Liver (tissue), 3 donors: Measurements from ENCODE around the gene IFIT1B.

Experiments
- NR2F2 ChIP-seq: IDR thresholded peaks from 2 replicates; pipeline ENCODE4 v1.6.1; 2016; ENCODE audit warnings: antibody characterized with exemption
- RAD21 ChIP-seq, 2 donors: IDR thresholded peaks; 2 replicates each; pipeline ENCODE4 v1.6.1; 2016; ENCODE audit warnings: antibody characterized with exemption in 2 of 2, mild to moderate bottlenecking in 2 of 2
- SP1 ChIP-seq: IDR thresholded peaks from 2 replicates; pipeline ENCODE4 v1.6.1; 2018; ENCODE audit warnings: antibody characterized with exemption, mild to moderate bottlenecking
- YY1 ChIP-seq: IDR thresholded peaks from 2 replicates; pipeline ENCODE4 v1.6.1; 2016; ENCODE audit warnings: antibody characterized with exemption, mild to moderate bottlenecking
- TF ChIP-seq, protein P1 (sequence below): fragments of 150-350 bp; IDR thresholded peaks from 2 replicates; pipeline ENCODE4 v1.5.1; 2017; ENCODE audit warnings: improper control_type of control experiment, low read depth, low read length; ENCODE audit not compliant: missing input control
- TF ChIP-seq, protein P2 (sequence below): IDR thresholded peaks from 2 replicates; pipeline ENCODE4 v1.6.1; 2016; ENCODE audit warnings: antibody characterized with exemption, mild to moderate bottlenecking
- donor health status: healthy.
- donor health status: healthy.

GRCh38 chr10:89338713-89339112, 39.1 kb upstream of the IFIT1B start:
- TF ChIP-seq RAD21 (IDR thresholded peaks at IDR 0.05) = no peak
- TF ChIP-seq, protein P1, sequence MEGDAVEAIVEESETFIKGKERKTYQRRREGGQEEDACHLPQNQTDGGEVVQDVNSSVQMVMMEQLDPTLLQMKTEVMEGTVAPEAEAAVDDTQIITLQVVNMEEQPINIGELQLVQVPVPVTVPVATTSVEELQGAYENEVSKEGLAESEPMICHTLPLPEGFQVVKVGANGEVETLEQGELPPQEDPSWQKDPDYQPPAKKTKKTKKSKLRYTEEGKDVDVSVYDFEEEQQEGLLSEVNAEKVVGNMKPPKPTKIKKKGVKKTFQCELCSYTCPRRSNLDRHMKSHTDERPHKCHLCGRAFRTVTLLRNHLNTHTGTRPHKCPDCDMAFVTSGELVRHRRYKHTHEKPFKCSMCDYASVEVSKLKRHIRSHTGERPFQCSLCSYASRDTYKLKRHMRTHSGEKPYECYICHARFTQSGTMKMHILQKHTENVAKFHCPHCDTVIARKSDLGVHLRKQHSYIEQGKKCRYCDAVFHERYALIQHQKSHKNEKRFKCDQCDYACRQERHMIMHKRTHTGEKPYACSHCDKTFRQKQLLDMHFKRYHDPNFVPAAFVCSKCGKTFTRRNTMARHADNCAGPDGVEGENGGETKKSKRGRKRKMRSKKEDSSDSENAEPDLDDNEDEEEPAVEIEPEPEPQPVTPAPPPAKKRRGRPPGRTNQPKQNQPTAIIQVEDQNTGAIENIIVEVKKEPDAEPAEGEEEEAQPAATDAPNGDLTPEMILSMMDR = no peak
- no peak for TF ChIP-seq SP1
- TF ChIP-seq, protein P2, sequence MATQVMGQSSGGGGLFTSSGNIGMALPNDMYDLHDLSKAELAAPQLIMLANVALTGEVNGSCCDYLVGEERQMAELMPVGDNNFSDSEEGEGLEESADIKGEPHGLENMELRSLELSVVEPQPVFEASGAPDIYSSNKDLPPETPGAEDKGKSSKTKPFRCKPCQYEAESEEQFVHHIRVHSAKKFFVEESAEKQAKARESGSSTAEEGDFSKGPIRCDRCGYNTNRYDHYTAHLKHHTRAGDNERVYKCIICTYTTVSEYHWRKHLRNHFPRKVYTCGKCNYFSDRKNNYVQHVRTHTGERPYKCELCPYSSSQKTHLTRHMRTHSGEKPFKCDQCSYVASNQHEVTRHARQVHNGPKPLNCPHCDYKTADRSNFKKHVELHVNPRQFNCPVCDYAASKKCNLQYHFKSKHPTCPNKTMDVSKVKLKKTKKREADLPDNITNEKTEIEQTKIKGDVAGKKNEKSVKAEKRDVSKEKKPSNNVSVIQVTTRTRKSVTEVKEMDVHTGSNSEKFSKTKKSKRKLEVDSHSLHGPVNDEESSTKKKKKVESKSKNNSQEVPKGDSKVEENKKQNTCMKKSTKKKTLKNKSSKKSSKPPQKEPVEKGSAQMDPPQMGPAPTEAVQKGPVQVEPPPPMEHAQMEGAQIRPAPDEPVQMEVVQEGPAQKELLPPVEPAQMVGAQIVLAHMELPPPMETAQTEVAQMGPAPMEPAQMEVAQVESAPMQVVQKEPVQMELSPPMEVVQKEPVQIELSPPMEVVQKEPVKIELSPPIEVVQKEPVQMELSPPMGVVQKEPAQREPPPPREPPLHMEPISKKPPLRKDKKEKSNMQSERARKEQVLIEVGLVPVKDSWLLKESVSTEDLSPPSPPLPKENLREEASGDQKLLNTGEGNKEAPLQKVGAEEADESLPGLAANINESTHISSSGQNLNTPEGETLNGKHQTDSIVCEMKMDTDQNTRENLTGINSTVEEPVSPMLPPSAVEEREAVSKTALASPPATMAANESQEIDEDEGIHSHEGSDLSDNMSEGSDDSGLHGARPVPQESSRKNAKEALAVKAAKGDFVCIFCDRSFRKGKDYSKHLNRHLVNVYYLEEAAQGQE = no peak
- TF ChIP-seq NR2F2 = no peak
- TF ChIP-seq YY1 = no peak
